Left colon (tissue), 2 donors: ENCODE measurements around the gene TMEM87A. TPM values are rescaled to one million over a fixed set of nuclear protein-coding genes. Genes with fewer than 3 reads are reported as not detected.
A peak's percentile ranks its signal among the peaks of the same experiment; 100 is the strongest.

Experiments used
- ATAC-seq: fragments of 200-7000 bp; cut with Tn5 transposase; one replicate; pipeline ENCODE4 v1.9.1; 2020; ENCODE audit warnings: mild to moderate bottlenecking, moderate library complexity
- DNase-seq, 2 donors: peaks; one replicate each; pipeline ENCODE4 v3.0.0-alpha.2; 2020
- intact Hi-C, 2 donors: fragments of 100-400 bp; cut with DNase I in 1 of 2; cut with micrococcal nuclease in 1 of 2; formaldehyde crosslinking; loops; one replicate each; pipeline versions ENCODE4 v1.11.2 to v1.14.0; 2022; cut with DNase I, micrococcal nuclease
- microRNA-seq, 2 donors: library from miRNA; unstranded; fragments of <30 nt; microRNA quantifications; one replicate each; pipeline versions ENCODE4 v1.1.0 to v1.2.0, GENCODE V29; 2020
- total RNA-seq, 2 donors: library from RNA; stranded (reverse); fragmentation: NEBNext Ultra II Directional; extraction: Animal tissue kit (Norgen Biotek cat#: 25700); gene quantifications; one replicate each; pipeline ENCODE4 v1.2.1, GENCODE V29; 2021
- donor health status: DM: no; HTN: no; CAD: no.
- donor health status: DM: yes; HTN: yes; CAD: no.

The TMEM87A gene
- total RNA-seq, 2 donors from 2014 or later = 82.8 to 104 TPM

DNA sequence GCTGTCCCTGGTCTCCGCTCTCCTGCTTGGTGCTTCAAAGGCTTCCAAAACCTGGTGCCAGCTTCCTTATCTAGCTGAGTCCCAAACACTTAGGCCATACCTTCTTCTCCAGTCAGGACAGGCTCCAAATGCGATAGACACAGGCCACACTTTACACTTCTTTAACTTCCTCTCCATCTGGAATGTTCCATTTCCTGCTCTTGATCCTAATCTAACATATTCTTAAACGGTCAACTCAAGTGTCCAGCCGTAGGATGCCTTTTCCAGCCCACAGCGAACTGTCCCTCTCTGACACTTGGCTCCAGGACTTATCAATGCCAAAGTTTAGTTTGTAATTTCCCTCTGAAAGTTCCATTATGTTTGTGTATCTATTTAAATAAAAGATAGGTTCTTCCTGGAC lies 97.6 kb downstream of the TMEM87A start:
- DNase-seq (no peak), ATAC-seq (no peak)
- intact Hi-C loops = no loop called here

DNA sequence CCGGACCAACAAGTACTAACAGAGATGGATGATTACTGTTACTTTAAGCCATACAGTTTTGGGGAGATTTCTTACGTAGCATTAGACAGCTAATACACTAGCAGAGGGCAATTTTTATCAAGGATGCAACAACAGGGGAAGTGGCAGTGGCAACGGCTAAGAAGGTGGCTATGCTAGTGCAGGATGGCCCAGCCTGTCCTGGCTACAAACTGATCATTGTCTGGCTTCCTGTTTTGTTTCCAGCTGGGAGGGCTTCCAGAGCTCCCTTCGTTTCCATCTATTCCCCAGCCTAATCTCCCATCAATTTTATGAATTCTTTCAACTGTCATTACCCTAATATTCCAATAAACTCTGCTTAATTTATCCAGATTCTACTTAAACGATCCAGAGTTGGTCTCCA lies 100.8 kb downstream of the TMEM87A start:
- ATAC-seq (no peak), DNase-seq (no peak)
- intact Hi-C loops = no loop called here

- DNase-seq (no peak), ATAC-seq (no peak)
- intact Hi-C loops = no loop called here
Observed at GRCh38 chr15:42171795-42172194, 101.4 kb downstream of the TMEM87A start.

- DNase-seq = no peak
- intact Hi-C loops = no loop called here
- ATAC-seq = peak; percentile 24
Observed at GRCh38 chr15:42171122-42171521, 102.1 kb downstream of the TMEM87A start.

DNA sequence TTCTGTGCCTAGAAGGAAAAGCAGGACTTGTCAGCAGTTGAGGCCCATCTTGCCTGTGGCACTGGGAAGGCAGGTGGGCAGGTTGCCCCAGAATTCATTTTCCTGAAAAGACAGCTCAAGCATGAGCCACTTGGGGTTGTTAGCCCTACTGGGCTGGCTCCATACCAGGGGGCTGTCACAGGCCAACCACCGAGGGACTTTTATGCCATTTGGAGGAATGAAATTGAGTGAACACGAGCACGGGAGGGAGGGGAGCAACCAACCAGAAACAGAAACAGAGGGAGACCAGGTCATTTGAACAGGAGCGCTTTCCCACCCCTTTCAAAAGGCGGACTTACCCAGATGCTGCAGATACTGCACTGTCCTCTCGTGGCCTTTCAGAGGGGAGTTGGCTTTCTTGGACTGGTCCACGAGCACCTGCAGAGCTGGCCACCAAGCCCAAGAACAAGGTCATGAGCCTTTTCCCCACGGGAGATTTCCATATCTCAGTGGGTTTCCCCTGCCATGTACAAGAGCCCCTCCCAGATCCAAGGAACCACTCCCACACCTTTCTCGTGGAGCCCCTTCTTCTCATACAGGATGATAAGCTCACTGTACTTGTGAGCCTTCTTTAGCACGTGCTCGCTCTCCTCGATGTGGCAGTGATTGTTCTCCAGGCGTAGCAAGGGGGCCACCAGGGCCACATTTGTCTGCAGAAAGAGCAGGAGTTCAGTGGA lies 106.8 kb downstream of the TMEM87A start:
- intact Hi-C loops = no loop called here
- ATAC-seq = no peak
- no peak for DNase-seq

- DNase-seq (no peak), ATAC-seq (no peak)
- intact Hi-C loops = no loop called here
Observed at GRCh38 chr15:42165106-42165505, 108.1 kb downstream of the TMEM87A start.

DNA sequence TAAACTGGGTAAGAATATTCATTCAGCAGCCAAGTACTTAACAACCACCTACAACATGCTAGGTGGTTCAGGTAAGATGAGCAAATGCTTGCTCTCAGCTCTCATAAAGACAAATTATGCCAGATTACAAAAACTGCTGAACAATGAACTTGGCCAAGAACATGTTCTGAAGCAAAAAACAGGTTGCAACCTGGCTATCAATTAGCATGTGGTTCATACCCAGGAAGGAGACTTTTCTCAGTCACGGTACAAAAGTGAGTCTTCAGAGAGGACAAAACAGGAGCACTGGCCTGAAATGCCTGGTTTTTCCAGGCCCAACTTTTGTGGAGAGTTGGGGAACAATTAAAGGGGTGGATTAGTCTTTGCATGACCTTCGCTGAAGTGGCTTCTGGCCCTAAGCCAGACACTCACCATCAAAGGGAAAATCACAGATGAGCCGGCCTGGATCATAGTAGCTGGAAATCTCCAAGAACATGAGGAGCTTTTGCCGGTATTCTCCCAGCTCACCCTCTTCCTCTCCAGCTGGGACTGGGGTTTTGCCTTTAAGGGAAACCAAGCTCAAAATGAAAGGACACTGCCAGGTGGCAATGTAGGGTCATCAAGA lies 109.2 kb downstream of the TMEM87A start:
- intact Hi-C loops = no loop called here
- ATAC-seq (no peak), DNase-seq (no peak)

DNA sequence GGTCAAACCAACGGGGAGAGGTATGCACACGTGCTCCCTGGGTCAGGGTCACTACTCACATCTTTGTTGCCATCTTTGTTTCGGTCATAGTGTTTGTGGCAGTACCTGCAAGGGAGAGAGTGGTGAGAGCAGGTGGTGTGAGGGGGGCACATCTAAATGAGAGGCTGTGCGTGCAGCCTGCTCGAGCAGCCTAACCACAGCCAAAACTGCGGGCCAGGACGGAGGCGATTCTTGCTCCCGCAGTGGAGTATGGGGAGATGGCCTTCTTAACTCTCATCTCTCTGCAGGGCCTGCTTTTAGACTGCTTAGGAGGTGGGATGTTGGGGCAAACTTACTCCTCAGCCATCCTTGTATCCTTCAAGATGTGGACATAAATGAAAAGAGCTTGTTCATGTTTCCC lies 109.9 kb downstream of the TMEM87A start:
- DNase-seq (no peak), ATAC-seq (no peak)
- intact Hi-C loops = no loop called here

Small RNA genes lying within 50 kb of the gene (microRNA-seq; reads per million reads assigned to microRNA genes)
- gene MIR627 = 28.8 to 66.6 reads per million in 2 donors

Other genes with a start within 250 kb of the TMEM87A start
- gene PLA2G4D, start 178.9 kb downstream of the TMEM87A start, total RNA-seq = under 1 TPM; 0.18 to 0.31 TPM
- 10 to 100 TPM; 44.1 to 73.5 TPM for gene PLA2G4F, start 116.8 kb downstream of the TMEM87A start, total RNA-seq
- gene VPS39, start 65.1 kb downstream of the TMEM87A start, total RNA-seq = 10 to 100 TPM; 56.0 to 56.2 TPM
- gene GANC, start 232 bp downstream of the TMEM87A start, total RNA-seq = 10 to 100 TPM; 49.8 to 53.4 TPM
- gene CAPN3, start 86.1 kb upstream of the TMEM87A start, total RNA-seq = 10 to 100 TPM; 12.9 to 13.8 TPM
- 10 to 100 TPM; 32.8 to 48.6 TPM for gene ZNF106, start 217.7 kb upstream of the TMEM87A start, total RNA-seq
- 10 to 100 TPM; 62.4 to 97.3 TPM for gene SNAP23, start 222.2 kb upstream of the TMEM87A start, total RNA-seq